Endometrium (tissue), 2 donors: ENCODE measurements around the gene AOC2.

Experiments used
- FAIRE-seq: peaks from 2 replicates; lab custom pipeline; 2012; peaks lifted over from hg19 to GRCh38; lab: Jason Lieb, UNC
- donor health status: control.
- donor health status: control.

The AOC2 gene, protein sequence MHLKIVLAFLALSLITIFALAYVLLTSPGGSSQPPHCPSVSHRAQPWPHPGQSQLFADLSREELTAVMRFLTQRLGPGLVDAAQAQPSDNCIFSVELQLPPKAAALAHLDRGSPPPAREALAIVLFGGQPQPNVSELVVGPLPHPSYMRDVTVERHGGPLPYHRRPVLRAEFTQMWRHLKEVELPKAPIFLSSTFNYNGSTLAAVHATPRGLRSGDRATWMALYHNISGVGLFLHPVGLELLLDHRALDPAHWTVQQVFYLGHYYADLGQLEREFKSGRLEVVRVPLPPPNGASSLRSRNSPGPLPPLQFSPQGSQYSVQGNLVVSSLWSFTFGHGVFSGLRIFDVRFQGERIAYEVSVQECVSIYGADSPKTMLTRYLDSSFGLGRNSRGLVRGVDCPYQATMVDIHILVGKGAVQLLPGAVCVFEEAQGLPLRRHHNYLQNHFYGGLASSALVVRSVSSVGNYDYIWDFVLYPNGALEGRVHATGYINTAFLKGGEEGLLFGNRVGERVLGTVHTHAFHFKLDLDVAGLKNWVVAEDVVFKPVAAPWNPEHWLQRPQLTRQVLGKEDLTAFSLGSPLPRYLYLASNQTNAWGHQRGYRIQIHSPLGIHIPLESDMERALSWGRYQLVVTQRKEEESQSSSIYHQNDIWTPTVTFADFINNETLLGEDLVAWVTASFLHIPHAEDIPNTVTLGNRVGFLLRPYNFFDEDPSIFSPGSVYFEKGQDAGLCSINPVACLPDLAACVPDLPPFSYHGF

GRCh38 chr17:42844271-42844670 lies at the start of gene AOC2:
TSS of gene AOC2 (plus strand) at chr17:42844580. CDS start at chr17:42844627, 47 bp downstream.
- no peak for FAIRE-seq

DNA sequence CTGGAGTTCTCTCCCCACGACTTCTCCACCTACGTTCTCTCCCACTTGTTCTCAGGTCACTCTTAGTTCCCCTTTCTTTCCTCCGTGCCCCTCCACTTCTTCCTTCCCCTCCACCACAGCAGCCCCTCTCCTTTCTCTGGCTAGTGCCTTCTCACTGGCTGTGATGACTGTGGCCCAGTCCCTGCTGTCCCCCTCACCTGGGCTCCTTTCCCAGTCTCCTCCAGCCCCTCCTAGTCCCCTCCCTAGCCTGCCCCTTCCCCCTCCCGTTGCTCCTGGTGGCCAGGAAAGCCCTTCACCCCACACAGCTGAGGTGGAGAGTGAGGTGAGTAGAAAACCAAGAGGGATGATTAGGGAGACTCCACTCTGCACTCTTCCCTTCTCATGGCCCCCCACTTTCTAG lies 49.3 kb upstream of the AOC2 start:
- no peak for FAIRE-seq

DNA sequence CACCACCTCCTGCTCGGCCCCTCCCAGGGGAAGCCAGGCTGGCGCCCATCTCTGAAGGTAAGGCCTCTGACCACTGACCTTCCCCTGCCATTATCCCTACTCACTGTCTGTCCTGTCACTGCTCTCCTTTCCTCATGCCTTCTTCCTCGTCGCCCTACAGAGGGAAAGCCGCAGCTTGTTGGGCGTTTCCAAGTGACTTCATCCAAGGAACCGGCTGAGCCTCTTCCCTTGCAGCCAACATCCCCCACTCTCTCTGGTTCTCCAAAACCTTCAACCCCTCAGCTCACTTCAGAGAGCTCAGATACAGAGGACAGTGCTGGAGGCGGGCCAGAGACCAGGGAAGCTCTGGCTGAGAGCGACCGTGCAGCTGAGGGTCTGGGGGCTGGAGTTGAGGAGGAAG lies 48.9 kb upstream of the AOC2 start:
- no peak for FAIRE-seq

DNA sequence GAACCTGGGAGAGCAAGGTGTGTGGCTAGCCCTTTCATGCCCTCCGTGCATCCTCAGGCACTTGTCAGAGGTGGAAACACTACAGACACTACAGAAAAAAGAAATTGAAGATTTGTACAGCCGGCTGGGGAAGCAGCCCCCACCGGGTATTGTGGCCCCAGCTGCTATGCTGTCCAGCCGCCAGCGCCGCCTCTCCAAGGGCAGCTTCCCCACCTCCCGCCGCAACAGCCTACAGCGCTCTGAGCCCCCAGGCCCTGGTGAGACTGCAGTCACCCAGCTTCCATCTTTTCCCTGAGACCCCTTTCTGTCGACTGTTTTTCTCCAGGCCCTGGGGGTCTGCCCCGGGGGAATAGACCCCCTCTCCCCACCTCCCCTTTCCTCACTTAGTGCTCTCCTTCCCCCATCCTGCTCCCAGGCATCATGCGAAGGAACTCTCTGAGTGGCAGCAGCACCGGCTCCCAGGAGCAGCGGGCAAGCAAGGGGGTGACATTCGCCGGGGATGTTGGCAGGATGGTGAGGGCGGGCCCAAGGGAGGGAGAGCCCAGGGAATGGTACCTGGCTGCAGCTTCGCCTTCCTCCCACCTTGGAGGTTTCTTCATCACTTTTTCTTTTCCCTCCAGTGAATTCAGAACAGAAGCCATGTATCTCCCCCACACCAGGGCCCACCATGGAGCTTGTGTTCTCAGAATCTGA lies 48.2 kb upstream of the AOC2 start:
- no peak for FAIRE-seq

GRCh38 chr17:42797067-42798007 lies 47.0 kb upstream of the AOC2 start:
- no peak for FAIRE-seq

DNA sequence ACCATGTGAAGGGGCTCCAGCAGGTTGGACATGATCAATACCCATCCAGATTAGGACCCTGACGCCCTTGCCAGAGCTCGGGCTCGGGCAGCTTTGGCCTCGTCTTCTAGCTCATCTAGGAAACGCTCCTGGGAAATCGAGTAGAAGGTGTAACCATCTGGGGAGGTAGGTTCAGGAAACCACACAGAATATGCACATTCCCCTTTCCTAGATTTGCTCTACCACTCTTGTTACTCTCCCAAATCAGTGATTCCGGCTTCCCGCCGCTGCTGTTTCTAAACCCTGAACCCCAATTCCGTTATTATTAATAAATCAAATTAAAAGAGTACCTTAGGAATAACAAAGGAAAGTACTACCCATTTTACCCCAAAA lies 46.4 kb upstream of the AOC2 start:
- no peak for FAIRE-seq

GRCh38 chr17:42798383-42799380 lies 45.7 kb upstream of the AOC2 start, which contains the start of the genes CNTD1 and COA3:
TSS of gene CNTD1 (plus strand) at chr17:42798861. CDS start at chr17:42799068, 207 bp downstream.
TSS of gene COA3 (minus strand) at chr17:42798704. CDS start at chr17:42798681, 23 bp downstream.
- FAIRE-seq, result no peak

- FAIRE-seq, result no peak
Measured at GRCh38 chr17:42803074-42803883, 41.1 kb upstream of the AOC2 start.

DNA sequence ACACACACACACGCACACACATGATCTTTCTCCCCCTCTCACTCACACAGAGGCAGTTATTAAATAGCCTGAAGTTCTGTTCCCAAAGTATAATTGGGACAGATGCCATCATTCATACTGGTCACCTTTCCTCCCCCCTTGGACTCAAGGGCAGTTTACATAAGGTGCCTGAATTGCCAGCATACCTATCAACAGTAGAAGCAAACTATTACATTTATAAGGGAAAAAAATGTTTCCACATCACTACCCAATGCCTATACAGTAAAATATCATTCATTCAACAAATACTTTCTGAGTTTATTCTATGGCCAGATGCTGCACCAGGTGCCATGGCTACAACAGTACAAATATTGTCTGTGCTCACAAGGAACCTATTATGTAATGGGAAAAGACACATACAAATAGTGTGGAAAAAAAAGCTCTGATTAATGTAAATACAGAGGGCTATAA lies 39.4 kb upstream of the AOC2 start:
- FAIRE-seq, result no peak

- no peak for FAIRE-seq
Measured at GRCh38 chr17:42806249-42806648, 38.1 kb upstream of the AOC2 start.

GRCh38 chr17:42809250-42809649 lies 35.1 kb upstream of the AOC2 start:
- FAIRE-seq, result no peak

- no peak for FAIRE-seq
Measured at GRCh38 chr17:42814633-42815399, 29.6 kb upstream of the AOC2 start.

GRCh38 chr17:42817866-42818265 lies 26.5 kb upstream of the AOC2 start:
- FAIRE-seq, result no peak

GRCh38 chr17:42818379-42818778 lies 26.0 kb upstream of the AOC2 start:
- FAIRE-seq, result no peak

GRCh38 chr17:42819939-42820535 lies 24.3 kb upstream of the AOC2 start:
- FAIRE-seq, result no peak

- no peak for FAIRE-seq
Measured at GRCh38 chr17:42821176-42821575, 23.2 kb upstream of the AOC2 start.

DNA sequence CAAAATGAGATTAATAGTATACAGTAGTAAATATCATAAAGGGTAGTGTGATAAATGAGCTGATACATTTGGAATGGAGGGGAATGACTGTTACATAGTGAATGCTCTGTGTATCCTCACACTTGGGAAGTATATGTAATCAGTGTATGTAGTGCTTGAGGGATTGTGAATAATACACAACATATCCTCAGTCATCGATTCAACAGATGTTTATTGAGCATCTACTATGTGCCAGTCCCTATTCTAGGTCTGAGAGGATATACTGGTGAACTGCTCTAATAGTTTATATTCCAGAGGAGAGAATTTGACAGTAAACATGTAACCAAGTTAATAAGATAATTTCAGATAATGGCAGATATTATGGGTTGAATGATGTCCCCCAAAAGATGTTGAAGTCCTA lies 16.9 kb upstream of the AOC2 start:
- no peak for FAIRE-seq

DNA sequence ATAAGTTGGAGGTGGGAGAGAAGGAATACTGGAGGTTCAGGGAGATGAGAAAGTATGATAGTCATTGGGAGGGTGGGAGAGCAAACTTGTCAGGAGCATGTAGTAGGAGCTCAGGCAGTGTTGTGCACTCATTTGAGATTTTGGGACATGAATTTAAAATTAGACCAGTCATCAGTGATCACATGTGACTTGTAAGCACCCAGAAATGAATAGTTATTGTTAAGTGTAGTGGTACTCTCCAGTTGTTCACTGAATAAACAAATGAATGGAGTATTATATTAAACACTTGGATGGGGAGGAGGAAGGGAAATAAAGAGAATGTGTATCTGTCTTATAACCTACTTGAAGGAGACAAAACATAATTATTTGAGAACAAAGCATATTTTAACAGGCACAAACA lies 13.4 kb upstream of the AOC2 start:
- FAIRE-seq, result no peak
